ENCODE results near the gene CADPS2.

Gene CADPS2

DNA sequence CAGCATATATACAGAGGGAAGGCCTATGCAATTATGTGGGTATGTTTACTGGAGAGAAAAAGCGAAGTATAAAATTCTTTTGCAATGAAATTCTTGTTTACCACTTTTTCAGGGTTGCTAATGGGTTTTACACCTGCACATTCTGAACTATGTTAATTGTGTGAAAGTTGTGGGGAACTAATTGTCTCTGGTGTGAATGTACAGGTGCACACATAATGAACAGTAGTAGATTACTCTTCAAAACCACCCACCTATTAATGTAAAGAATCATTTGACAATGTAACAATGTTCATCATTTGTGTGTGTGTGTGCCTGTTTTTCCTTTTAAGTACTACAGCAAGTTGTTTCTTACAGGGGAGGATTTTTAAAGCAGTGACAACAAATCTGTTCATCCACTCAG, 501.7 kb downstream of the CADPS2 start:
- TF ChIP-seq, protein P1, sequence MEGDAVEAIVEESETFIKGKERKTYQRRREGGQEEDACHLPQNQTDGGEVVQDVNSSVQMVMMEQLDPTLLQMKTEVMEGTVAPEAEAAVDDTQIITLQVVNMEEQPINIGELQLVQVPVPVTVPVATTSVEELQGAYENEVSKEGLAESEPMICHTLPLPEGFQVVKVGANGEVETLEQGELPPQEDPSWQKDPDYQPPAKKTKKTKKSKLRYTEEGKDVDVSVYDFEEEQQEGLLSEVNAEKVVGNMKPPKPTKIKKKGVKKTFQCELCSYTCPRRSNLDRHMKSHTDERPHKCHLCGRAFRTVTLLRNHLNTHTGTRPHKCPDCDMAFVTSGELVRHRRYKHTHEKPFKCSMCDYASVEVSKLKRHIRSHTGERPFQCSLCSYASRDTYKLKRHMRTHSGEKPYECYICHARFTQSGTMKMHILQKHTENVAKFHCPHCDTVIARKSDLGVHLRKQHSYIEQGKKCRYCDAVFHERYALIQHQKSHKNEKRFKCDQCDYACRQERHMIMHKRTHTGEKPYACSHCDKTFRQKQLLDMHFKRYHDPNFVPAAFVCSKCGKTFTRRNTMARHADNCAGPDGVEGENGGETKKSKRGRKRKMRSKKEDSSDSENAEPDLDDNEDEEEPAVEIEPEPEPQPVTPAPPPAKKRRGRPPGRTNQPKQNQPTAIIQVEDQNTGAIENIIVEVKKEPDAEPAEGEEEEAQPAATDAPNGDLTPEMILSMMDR (IDR thresholded peaks at IDR 0.05) = no peak

DNA sequence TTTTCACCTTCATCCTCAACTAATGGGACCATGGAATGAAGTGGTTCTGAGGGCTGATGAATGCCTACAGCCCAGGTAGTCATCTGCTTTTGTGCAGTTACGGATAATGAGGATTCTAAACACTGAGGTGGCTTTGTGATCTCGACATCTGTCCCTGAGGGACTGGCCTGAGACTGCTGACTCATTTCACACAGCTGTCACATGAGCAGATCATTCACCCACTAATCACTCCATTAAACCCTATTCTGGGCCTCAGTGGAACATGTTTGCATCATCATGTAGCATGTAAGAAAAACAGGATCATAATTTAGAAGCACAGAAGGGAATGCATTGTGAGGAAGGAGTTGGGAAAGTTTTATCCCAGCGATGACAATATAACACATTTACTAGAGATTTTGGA, 502.3 kb downstream of the CADPS2 start:
- TF ChIP-seq, protein P1 (IDR thresholded peaks at IDR 0.05) = no peak

DNA sequence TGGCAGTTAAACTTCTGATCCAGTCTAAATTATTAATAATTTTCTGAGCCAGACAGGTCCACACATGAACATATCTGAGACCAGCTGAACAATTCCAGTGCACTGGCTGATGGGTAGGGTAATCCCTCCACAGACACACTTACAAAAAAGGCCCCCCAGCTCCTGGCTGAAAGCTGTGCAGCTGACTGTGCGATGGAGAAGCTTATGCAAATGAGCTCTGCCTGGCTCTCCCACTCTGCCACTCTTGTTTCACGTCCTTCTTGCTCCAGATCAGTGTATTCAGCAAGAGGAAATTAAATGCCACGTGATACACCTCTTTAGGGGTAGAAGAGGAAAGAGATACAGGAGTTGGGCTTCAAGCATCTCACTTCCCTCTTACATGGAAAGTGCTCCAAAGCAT, 505.3 kb downstream of the CADPS2 start:
- TF ChIP-seq, protein P1 (IDR thresholded peaks at IDR 0.05) = no peak

DNA sequence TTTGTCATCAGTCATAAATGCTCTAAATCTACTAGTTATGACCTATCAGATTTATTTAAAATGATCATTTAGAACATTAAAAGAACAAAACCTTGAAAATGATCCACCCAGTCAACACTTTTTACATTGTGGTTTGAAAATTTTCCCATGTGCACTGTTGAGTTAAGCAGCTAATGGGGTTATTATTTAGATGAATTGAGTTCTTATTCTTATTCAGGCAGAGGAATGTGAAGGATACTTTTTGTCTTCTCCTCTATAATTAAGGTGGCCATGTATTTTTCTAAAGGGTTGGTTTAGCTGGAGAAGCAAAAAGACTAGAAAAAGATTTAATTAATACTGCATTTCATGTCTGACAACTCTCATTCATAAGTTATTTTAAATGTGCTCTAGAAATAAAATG, 506.8 kb downstream of the CADPS2 start:
- TF ChIP-seq, protein P1 (IDR thresholded peaks at IDR 0.05) = no peak

DNA sequence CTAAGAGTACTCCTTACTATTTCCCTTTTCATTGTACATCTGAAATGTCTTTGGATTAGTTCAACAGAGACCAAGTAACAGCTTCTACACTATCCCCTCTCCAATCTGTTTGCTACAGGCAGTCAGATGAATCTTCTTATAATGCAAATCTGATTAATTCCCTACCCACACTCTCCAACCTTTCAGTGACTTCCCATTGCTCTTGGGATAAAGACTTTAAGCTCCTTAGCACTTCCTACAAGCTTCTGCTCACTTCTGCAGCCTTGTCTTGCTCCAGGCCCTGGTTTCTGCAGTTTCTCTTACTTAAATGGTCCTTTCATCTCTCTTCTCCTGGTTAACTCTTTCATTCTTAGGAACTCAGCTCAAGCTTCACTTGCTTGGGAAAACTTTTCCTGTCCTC, 516.5 kb downstream of the CADPS2 start:
- TF ChIP-seq, protein P1 (IDR thresholded peaks at IDR 0.05) = no peak

DNA sequence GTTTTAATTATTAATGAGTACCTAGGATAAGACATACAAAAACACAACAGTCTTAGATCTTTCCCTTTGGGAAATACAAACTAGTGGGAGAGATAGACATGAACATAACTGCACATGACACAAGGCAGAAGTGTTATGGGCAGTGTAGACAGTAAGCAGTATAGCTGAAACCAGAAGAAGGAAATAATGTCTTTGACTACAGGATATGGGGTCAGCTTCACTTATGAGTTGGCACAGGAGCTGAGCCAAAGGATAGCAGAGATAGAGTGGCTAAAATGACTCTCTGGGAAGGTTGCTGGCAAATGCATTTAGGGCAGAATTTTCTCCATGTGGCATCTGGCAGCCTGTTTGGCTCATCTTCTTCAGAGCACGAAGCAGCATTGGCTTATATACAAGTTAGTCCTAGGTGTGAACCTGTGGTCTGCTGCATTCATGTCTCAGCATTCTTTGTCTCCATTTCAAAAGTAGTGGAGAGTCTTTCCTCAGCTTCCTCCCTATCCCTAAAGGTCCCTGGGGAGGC, 521.4 kb downstream of the CADPS2 start:
- TF ChIP-seq, protein P1 (IDR thresholded peaks at IDR 0.05) = no peak

DNA sequence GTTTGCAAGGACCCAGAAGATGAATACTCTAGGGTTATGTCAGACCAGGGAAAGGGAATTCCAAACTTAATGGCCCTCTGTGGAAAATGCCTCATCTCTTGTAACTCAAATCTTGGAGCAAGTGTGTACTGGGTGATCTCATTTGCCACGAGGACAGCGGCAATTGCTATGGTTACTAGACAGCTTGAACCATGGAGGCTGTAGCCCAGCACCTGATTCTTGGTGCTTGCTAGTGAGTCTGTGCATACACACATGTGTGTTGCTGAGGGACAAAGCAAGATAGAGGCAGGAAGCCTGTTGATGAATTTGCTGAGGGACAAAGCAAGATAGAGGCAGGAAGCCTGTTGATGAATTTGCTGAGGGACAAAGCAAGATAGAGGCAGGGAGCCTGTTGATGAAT, 523.1 kb downstream of the CADPS2 start:
- TF ChIP-seq, protein P1 (IDR thresholded peaks at IDR 0.05) = no peak

DNA sequence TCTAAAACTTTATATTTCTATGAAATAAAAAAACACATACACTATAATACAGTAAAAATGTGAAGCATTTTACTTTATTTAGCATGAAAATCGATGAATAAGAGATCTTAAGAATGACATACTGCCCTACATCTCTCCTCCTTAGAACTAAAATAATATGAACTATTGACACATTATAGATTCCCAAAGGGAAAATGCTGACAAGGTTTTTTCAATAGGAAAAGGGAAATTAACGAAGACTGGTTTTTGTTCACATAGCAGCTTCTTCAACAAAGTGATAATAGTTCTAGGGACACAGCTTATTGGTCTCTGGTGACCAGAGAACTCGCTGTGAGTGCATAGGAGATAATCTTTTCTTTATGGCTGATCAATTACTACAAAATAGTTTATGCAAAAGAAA, 523.8 kb downstream of the CADPS2 start:
- TF ChIP-seq, protein P1 (IDR thresholded peaks at IDR 0.05) = no peak
